NAMALWA (cell line): ENCODE results near the gene DCANP1.

ENCODE experiments used
- DNase-seq: peaks from one replicate; pipeline ENCODE4 v3.0.0-alpha.2; 2015; ENCODE audit warnings: low spot score

Gene DCANP1

DNA sequence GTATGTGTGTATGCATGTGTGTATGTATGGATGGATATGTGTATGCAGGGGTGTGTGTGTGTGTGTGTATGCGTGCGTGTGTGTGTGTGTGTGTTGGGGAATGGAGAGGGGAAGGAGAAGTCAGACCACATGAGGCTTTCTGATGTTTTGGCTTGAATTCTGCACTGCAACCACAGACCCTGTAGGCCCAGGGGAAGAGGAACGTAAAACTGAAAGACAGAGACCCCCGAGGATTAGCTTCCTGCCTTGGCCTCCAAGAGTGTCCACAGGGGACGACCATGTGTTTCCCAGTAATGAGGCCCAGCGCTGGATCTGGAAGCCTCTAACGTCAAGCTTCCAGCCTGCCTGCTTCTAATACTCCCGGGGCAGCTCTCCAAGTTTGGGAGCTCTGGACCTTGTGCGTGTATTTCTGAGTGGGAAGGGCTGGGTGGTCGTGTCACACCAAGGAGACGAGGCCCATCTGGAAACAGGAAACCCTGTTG, 5.8 kb downstream of the DCANP1 start:
- no peak for DNase-seq

DNA sequence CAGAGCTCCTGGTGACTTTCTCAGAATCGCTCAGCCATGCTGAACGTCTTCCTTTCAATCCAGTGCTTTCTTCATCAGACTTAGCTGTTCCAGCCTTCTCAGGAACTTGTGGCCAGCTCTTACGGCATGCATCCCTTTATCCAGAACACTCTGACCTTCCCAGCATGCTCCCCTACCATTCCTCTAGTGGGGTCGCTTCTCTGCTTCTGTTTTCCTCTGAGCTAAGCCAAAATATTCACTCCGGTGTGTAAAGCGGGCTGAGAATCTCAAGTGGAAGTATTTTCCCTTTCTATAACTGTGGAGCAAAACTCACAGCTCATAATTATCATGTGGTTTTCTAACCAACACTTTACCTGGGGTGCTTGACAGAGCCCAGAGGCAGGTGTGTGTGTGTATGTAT, 6.2 kb downstream of the DCANP1 start:
- DNase-seq: no peak

GRCh38 chr5:135439231-135440205, 7.6 kb downstream of the DCANP1 start:
- no peak for DNase-seq

- no peak for DNase-seq
Observed at GRCh38 chr5:135438636-135439221, 8.4 kb downstream of the DCANP1 start.

GRCh38 chr5:135437796-135438560, 9.2 kb downstream of the DCANP1 start:
- no peak for DNase-seq

DNA sequence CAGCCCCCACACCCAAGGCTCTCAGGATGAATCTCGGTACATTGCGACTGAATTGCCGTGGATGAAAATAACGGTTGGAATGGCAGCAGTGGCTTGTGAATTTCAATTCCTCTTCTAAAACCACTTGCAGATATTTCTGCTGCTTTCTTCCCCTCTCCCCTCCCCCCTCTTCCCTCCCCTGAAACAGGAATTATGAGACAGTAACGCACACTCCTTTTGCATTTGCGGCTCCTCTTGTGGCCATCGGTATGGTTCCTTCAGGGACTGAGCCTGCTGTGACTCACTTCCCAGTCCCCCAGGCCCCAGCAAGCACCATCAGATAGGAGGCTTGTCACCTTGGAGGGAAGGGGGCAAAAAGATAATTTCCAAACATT, 9.7 kb downstream of the DCANP1 start:
- no peak for DNase-seq

- DNase-seq: no peak
Observed at GRCh38 chr5:135436951-135437418, 10.2 kb downstream of the DCANP1 start.

GRCh38 chr5:135435467-135436330, 11.4 kb downstream of the DCANP1 start:
- no peak for DNase-seq

DNA sequence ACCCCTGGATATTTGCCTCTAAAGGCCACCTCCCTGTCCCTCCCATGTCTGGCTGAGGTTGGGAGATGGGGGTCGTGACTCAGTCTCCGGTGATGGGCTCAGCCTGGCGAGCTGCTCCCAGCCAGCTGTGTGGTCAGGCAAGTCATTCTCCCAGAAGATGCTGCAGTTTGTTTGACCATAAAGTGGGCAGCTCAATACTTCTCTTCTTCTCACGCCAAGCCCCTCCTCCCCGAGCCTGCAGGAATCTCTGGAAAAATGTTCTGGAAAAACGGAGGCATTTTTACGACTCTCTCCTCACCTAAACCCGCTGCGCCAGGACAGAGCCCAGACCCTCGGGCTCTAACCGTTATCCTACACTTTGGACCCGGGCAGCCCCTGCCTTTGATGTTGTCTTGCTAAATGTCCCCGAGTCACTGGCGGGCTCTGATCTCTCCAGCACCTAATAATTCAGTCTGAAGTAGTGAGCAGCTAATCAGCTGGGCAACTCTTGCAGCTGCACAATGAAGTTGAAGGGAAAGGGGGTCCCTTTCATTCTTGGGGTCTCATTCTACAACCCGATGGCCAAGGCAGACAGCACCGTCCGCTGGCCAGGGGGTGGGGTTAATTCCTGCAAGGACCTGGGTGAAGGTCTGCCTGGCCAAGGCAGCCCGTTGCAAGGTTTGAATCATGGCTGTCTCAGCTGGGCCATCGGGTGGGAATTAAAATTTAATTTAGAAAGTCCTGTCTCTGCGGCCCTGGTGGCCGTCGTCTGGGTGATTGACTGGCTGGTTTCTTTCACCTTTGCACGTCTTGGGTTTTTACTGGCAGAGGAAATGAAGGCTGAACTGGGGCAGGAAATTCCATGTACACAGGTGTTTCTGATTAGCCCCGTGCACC, 12.3 kb downstream of the DCANP1 start:
- DNase-seq: no peak

DNA sequence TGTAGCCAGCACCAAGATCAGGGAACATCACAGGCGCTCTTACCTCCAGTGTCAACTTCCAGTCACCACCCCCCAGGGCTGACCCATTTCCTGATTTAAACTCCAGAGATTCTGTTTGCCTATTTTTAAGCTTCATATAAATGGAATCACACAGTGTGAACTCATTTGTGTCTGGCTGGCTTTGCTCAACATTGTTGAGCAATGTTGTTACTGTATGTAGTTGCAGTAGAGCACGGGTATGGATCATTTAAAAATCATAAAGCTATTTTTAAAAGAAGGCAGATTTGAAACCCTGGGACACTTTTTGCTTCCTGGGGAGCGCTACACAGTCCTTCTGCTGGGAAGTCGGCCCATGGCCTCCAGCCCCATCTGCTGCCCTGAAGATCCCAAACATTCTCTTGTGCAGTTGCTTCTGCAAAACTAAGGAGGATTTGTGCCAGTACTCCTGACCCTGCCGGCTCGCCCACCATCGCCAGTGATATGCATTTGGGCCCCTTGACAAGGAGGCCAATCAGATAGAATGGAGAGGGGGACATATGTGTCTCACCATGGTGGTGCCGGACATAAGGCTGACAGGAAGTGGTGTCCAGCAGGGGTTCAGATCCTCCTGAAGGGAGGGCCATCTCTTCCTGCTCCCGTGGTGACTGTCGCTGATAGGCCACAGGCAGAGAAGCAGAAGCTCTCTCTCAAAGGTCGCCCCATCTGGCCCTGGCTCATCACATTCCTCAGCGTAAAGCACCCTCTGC, 13.3 kb downstream of the DCANP1 start:
- DNase-seq: no peak

DNA sequence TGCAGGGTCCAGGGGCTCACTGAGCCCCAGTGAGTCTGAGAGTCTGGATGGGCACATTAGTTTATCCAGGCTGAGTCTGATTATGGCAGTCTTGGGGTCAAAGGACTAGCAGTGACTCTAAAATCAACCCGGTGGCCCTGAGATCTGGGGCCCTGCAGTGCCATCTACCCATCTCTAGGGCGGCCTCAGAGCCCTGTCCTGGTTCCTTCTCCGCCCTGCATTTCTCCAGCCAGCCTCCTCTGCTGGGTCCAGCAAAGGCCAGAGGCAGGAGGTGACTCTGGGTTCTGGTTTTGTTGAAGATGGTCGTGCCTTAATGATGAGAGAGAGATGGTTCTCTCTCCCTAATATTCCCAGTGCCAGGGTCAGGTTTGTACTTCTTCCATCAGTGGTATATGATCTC, 15.0 kb downstream of the DCANP1 start:
- peak; percentile 11 for DNase-seq

DNA sequence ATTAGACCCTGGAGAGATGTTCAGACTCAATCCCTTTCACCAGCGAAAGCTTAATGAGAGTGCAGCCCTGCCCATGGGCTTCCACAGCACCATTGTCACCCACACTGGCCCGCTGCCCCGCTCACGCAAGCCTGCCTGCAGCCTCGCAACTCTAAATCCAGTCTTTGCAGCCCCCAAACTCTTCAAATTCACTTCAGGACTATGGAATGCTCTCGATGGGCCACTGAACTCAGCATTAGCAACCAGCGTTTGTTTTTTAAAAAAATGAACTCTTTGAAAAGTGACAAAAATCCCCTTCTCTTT, 17.1 kb downstream of the DCANP1 start:
- no peak for DNase-seq

GRCh38 chr5:135429301-135430134, 17.6 kb downstream of the DCANP1 start:
- DNase-seq: no peak

- no peak for DNase-seq
Observed at GRCh38 chr5:135428586-135428985, 18.6 kb downstream of the DCANP1 start.

GRCh38 chr5:135426102-135427082, 20.8 kb downstream of the DCANP1 start:
- DNase-seq: peak; percentile 80

GRCh38 chr5:135425641-135426040, 21.5 kb downstream of the DCANP1 start:
- DNase-seq: no peak

GRCh38 chr5:135423846-135424168, 23.3 kb downstream of the DCANP1 start:
- no peak for DNase-seq
